ENCODE data around the gene MAPK8IP2.
"Not testable (repeated sequence)": the region's sequence is repeated elsewhere in the genome, so short reads cannot be mapped to it uniquely, and the experiment has no call there.

MAPK8IP2 gene

GRCh38 chr22:50633771-50634170 is 33.2 kb downstream of the MAPK8IP2 start:
- no peaks in the 10 kb centered on the region for H3K27me3 ChIP-seq (ENCODE audit: control insufficient read depth in 1 of 2, insufficient read depth in 2 of 2, low read length in 2 of 2)
- no peak overlapping the region for H3K27ac ChIP-seq (ENCODE audit: low read depth, low read length)
- H3K36me3 ChIP-seq (ENCODE audit: insufficient read depth, low read length) = no peaks in the 10 kb centered on the region
- H3K4me1 ChIP-seq (ENCODE audit: insufficient read depth, low read length) = peaks cover 4% of the 10 kb centered on the region
- no peaks in the 10 kb centered on the region for H3K9me3 ChIP-seq (ENCODE audit: low read length)
- no peak overlapping the region for H3K9ac ChIP-seq (ENCODE audit: low read length)
- no peak overlapping the region for H3K4me3 ChIP-seq (ENCODE audit: low read depth in 1 of 2, low read length in 2 of 2)

- Histone ChIP-seq H3K36me3 (ENCODE audit: insufficient read depth, low read length) (no peaks in the 10 kb centered on the region), H3K4me3 (ENCODE audit: low read depth in 1 of 2, low read length in 2 of 2) (no peak overlapping the region), H3K9ac (ENCODE audit: low read length) (no peak overlapping the region), H3K9me3 (ENCODE audit: low read length) (no peaks in the 10 kb centered on the region), H3K27me3 (ENCODE audit: control insufficient read depth in 1 of 2, insufficient read depth in 2 of 2, low read length in 2 of 2) (no peaks in the 10 kb centered on the region), H3K27ac (ENCODE audit: low read depth, low read length) (no peak overlapping the region), H3K4me1 (ENCODE audit: insufficient read depth, low read length) (no peaks in the 10 kb centered on the region)
Measured at GRCh38 chr22:50635591-50635990, 35.0 kb downstream of the MAPK8IP2 start.

DNA sequence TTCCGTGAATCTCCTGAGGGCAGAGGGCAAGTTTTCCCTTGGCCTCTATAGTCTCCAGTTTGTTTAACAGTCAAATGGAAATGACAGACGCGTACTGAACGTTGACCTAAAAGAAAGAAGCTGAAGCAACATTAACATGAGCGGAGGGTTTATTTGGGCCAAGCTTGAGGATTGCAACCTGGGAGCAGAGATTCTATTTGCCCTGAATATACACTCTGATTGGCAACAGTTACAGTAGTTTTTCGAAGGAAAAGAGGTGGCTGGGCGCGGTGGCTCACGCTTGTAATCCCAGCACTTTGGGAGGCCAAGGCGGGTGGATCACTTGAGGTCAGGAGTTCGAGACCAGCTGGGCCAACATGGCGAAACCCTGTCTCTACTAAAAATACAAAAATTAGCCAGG is 39.7 kb downstream of the MAPK8IP2 start:
- not testable (repeated sequence) for H3K36me3 ChIP-seq (ENCODE audit: insufficient read depth, low read length); H3K4me1 ChIP-seq (ENCODE audit: insufficient read depth, low read length); H3K9ac ChIP-seq (ENCODE audit: low read length); H3K4me3 ChIP-seq (ENCODE audit: low read depth in 1 of 2, low read length in 2 of 2); H3K27ac ChIP-seq (ENCODE audit: low read depth, low read length); H3K9me3 ChIP-seq (ENCODE audit: low read length)
- peaks cover 7 to 23% of the 10 kb centered on the region in 2 donors for H3K27me3 ChIP-seq (ENCODE audit: control insufficient read depth in 1 of 2, insufficient read depth in 2 of 2, low read length in 2 of 2)

- H3K27me3 ChIP-seq (ENCODE audit: control insufficient read depth in 1 of 2, insufficient read depth in 2 of 2, low read length in 2 of 2) = peaks cover 8 to 23% of the 10 kb centered on the region in 2 donors
- no peak overlapping the region for H3K27ac ChIP-seq (ENCODE audit: low read depth, low read length)
- H3K36me3 ChIP-seq (ENCODE audit: insufficient read depth, low read length) = no peaks in the 10 kb centered on the region
- H3K4me1 ChIP-seq (ENCODE audit: insufficient read depth, low read length) = no peaks in the 10 kb centered on the region
- no peak overlapping the region for H3K4me3 ChIP-seq (ENCODE audit: low read depth in 1 of 2, low read length in 2 of 2)
- H3K9me3 ChIP-seq (ENCODE audit: low read length) = no peaks in the 10 kb centered on the region
- no peak overlapping the region for H3K9ac ChIP-seq (ENCODE audit: low read length)
Measured at GRCh38 chr22:50640857-50641647, 40.5 kb downstream of the MAPK8IP2 start.

GRCh38 chr22:50641696-50642607 is 41.4 kb downstream of the MAPK8IP2 start:
- no peak overlapping the region for H3K4me3 ChIP-seq (ENCODE audit: low read depth in 1 of 2, low read length in 2 of 2)
- no peaks in the 10 kb centered on the region for H3K9me3 ChIP-seq (ENCODE audit: low read length)
- H3K27me3 ChIP-seq (ENCODE audit: control insufficient read depth in 1 of 2, insufficient read depth in 2 of 2, low read length in 2 of 2) = peaks cover 8 to 23% of the 10 kb centered on the region in 2 donors
- no peaks in the 10 kb centered on the region for H3K36me3 ChIP-seq (ENCODE audit: insufficient read depth, low read length)
- H3K27ac ChIP-seq (ENCODE audit: low read depth, low read length) = no peak overlapping the region
- no peaks in the 10 kb centered on the region for H3K4me1 ChIP-seq (ENCODE audit: insufficient read depth, low read length)
- no peak overlapping the region for H3K9ac ChIP-seq (ENCODE audit: low read length)

GRCh38 chr22:50643021-50643820 is 42.6 kb downstream of the MAPK8IP2 start:
- not testable (repeated sequence) for H3K36me3 ChIP-seq (ENCODE audit: insufficient read depth, low read length); H3K4me1 ChIP-seq (ENCODE audit: insufficient read depth, low read length); H3K9ac ChIP-seq (ENCODE audit: low read length); H3K27ac ChIP-seq (ENCODE audit: low read depth, low read length); H3K9me3 ChIP-seq (ENCODE audit: low read length); H3K4me3 ChIP-seq (ENCODE audit: low read depth in 1 of 2, low read length in 2 of 2)
- peaks cover 8 to 23% of the 10 kb centered on the region in 2 donors for H3K27me3 ChIP-seq (ENCODE audit: control insufficient read depth in 1 of 2, insufficient read depth in 2 of 2, low read length in 2 of 2)

GRCh38 chr22:50643821-50644101 is 43.2 kb downstream of the MAPK8IP2 start:
- H3K27ac ChIP-seq (ENCODE audit: low read depth, low read length); H3K4me3 ChIP-seq (ENCODE audit: low read depth in 1 of 2, low read length in 2 of 2); H3K9me3 ChIP-seq (ENCODE audit: low read length); H3K36me3 ChIP-seq (ENCODE audit: insufficient read depth, low read length); H3K4me1 ChIP-seq (ENCODE audit: insufficient read depth, low read length); H3K9ac ChIP-seq (ENCODE audit: low read length): not testable (repeated sequence)
- H3K27me3 ChIP-seq (ENCODE audit: control insufficient read depth in 1 of 2, insufficient read depth in 2 of 2, low read length in 2 of 2) = peaks cover 8 to 23% of the 10 kb centered on the region in 2 donors

DNA sequence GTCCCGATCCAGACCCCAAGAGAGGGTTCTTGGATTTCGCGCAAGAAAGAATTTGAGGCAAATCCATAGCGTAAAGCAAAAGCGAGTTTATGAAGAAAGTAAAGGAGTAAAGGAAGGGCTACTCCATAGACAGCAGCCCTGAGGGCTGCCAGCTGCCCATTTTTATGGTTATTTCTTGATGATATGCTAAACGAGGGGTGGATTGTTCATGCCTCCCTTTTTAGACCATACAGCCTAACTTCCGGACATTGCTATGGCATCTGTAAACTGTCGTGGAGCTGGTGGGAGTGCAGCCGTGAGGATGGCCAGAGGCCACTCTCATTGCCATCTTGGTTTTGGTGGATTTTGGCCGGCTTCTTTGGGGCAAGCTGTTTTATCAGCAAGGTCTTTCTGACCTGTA is 52.7 kb downstream of the MAPK8IP2 start:
- Histone ChIP-seq H3K36me3 (ENCODE audit: insufficient read depth, low read length) (no peaks in the 10 kb centered on the region), H3K4me1 (ENCODE audit: insufficient read depth, low read length) (no peaks in the 10 kb centered on the region), H3K4me3 (ENCODE audit: low read depth in 1 of 2, low read length in 2 of 2) (no peak overlapping the region), H3K9me3 (ENCODE audit: low read length) (no peaks in the 10 kb centered on the region), H3K27me3 (ENCODE audit: control insufficient read depth in 1 of 2, insufficient read depth in 2 of 2, low read length in 2 of 2) (peaks cover 0 to 8% of the 10 kb centered on the region in 2 donors), H3K27ac (ENCODE audit: low read depth, low read length) (no peak overlapping the region), H3K9ac (ENCODE audit: low read length) (no peak overlapping the region)

- not testable (repeated sequence) for H3K9ac ChIP-seq (ENCODE audit: low read length); H3K4me1 ChIP-seq (ENCODE audit: insufficient read depth, low read length); H3K4me3 ChIP-seq (ENCODE audit: low read depth in 1 of 2, low read length in 2 of 2); H3K9me3 ChIP-seq (ENCODE audit: low read length); H3K27me3 ChIP-seq (ENCODE audit: control insufficient read depth in 1 of 2, insufficient read depth in 2 of 2, low read length in 2 of 2); H3K36me3 ChIP-seq (ENCODE audit: insufficient read depth, low read length); H3K27ac ChIP-seq (ENCODE audit: low read depth, low read length)
Measured at GRCh38 chr22:50654664-50655063, 54.1 kb downstream of the MAPK8IP2 start.

DNA sequence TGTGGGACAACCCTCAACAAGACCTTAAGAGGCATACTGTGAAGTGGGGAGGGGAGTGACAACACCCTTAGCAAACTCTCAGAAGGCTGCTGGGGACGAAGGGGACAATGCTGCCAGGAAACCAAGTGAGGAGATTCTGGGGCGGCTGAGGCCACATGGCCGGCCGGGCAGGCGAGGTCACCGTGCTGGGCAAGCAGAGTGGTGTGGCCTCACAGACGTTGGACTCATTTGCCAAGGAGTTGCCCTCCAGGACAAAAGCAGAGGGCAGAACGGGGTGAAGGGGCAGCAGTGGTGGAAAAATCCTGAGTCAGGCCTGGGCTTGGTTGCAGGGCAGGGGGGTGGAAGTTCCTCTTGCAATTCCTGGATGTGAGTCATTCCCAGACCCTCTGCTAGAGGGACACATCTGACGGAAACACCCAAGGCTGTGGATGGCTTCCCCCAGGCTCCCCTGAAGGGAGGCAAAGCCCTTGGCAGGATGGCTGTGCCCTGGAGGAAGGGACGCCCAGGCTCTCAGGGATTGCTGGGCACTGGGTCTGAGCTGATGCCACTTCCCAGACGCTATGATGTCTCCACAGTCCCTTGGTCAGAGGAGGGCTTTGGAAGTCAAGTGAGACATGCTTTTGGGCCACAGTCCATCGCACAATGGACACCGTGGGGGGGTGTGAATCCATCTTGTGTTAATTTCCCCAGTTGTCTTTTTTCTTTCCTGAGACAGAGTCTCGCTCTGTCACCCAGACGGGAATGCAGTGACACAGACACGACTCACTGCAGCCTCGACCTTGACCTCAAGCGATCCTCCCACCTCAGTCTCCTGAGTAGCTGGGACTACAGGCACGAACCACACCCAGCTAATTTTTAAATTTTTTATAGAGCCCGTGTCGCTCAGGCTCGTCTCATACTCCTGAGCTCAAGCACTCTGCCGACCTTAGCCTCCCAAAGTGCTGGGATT is 55.8 kb downstream of the MAPK8IP2 start:
- no peaks in the 10 kb centered on the region for H3K9me3 ChIP-seq (ENCODE audit: low read length)
- no peaks in the 10 kb centered on the region for H3K36me3 ChIP-seq (ENCODE audit: insufficient read depth, low read length)
- no peak overlapping the region for H3K4me3 ChIP-seq (ENCODE audit: low read depth in 1 of 2, low read length in 2 of 2)
- no peak overlapping the region for H3K27ac ChIP-seq (ENCODE audit: low read depth, low read length)
- H3K9ac ChIP-seq (ENCODE audit: low read length) = no peak overlapping the region
- H3K4me1 ChIP-seq (ENCODE audit: insufficient read depth, low read length) = no peaks in the 10 kb centered on the region
- peaks cover 0 to 8% of the 10 kb centered on the region in 2 donors for H3K27me3 ChIP-seq (ENCODE audit: control insufficient read depth in 1 of 2, insufficient read depth in 2 of 2, low read length in 2 of 2)
